Measurements from ENCODE around the gene PNPLA6.

GRCh38 chr19:7506385-7507328 is 28.9 kb upstream of the PNPLA6 start:
- TF ChIP-seq CHD2 (IDR thresholded peaks at IDR 0.05; ENCODE audit: low read length, partially characterized antibody) (no peak), RCOR1 (IDR thresholded peaks at IDR 0.05; ENCODE audit: low read length) (no peak), JUND (IDR thresholded peaks at IDR 0.05) (no peak), POLR2AphosphoS5 (IDR thresholded peaks at IDR 0.05; ENCODE audit: low read depth, low read length) (no peak), USF1 (IDR thresholded peaks at IDR 0.05; ENCODE audit: borderline replicate concordance, low read depth) (no peak), RAD21 (IDR thresholded peaks at IDR 0.05; ENCODE audit: low read length) (no peak), NFIC (IDR thresholded peaks at IDR 0.05; ENCODE audit: borderline replicate concordance) (no peak), SMC3 (IDR thresholded peaks at IDR 0.05; ENCODE audit: low read depth, low read length) (no peak), EP300 (IDR thresholded peaks at IDR 0.05; ENCODE audit: borderline replicate concordance in 1 of 2, low read depth in 1 of 2, low read length in 1 of 2) (no peak), CTCF (IDR thresholded peaks at IDR 0.05) (no peak)
